K562 (cell line): ENCODE data around the gene ZNF613. TPM values are rescaled to one million over a fixed set of nuclear protein-coding genes. Genes with fewer than 3 reads are reported as not detected.
A peak's percentile ranks its signal among the peaks of the same experiment; 100 is the strongest.

Experiments
- ETS1 ChIP-seq: conservative IDR thresholded peaks from 2 replicates; pipeline ENCODE4 v1.6.1; 2011; ENCODE audit warnings: low read depth, mild to moderate bottlenecking, low read length; ENCODE audit not compliant: control insufficient read depth
- HDAC6 ChIP-seq: IDR thresholded peaks from 2 replicates; pipeline ENCODE4 v1.6.1; 2012; ENCODE audit warnings: low read depth, mild to moderate bottlenecking, control low read depth, inconsistent platforms, low read length, moderate library complexity
- KDM4B ChIP-seq, 2 experiments: fragments of 450-650 bp in 1 of 2; sonication (generic) in 1 of 2; IDR thresholded peaks; 2 replicates each; pipeline ENCODE4 v1.6.1; 2016 to 2017; ENCODE audit warnings: borderline replicate concordance in 2 of 2, antibody characterized with exemption in 1 of 2, low read depth in 1 of 2, mild to moderate bottlenecking in 1 of 2
- MYC ChIP-seq, 2 experiments: fragments of 250-450 bp in 1 of 2; sonication (Bioruptor Pico) in 1 of 2; IDR thresholded peaks; 2 replicates each; pipeline versions ENCODE4 v1.5.1 to v1.6.1; 2012 to 2021; ENCODE audit warnings: low read depth in 2 of 2, borderline replicate concordance in 1 of 2, improper control_type of control experiment in 1 of 2, low read length in 1 of 2, mild to moderate bottlenecking in 1 of 2, moderate library complexity in 1 of 2
- NRF1 ChIP-seq, 2 experiments: fragments of 450-650 bp; IDR thresholded peaks in 1 of 2; conservative IDR thresholded peaks in 1 of 2; 2 replicates each; pipeline ENCODE4 v1.6.1; 2014; ENCODE audit warnings: mild to moderate bottlenecking in 2 of 2
- POLR2AphosphoS2 ChIP-seq: IDR thresholded peaks from 2 replicates; pipeline ENCODE4 v1.6.1; 2012; ENCODE audit warnings: low read length, improper control_type of control experiment
- RBBP5 ChIP-seq: fragments of 200-600 bp; sonication (generic); IDR thresholded peaks from 2 replicates; pipeline ENCODE4 v1.6.1; 2012; ENCODE audit warnings: borderline replicate concordance, mild to moderate bottlenecking, low read length, control low read depth, inconsistent platforms; ENCODE audit not compliant: insufficient read depth, poor library complexity, severe bottlenecking
- SAFB2 ChIP-seq: fragments of 200-400 bp; formaldehyde crosslinking; IDR thresholded peaks from 2 replicates; pipeline ENCODE4 v1.6.1; 2018; ENCODE audit warnings: borderline replicate concordance, low read length, low read depth, moderate library complexity; ENCODE audit not compliant: severe bottlenecking
- SP2 ChIP-seq: IDR thresholded peaks from 2 replicates; pipeline ENCODE4 v1.6.1; 2011; ENCODE audit warnings: mild to moderate bottlenecking, low read depth, low read length, moderate library complexity; ENCODE audit not compliant: poor library complexity, severe bottlenecking; ENCODE audit errors: extremely low read depth
- THAP7 ChIP-seq: fragments of 250-450 bp; sonication (Bioruptor Pico); IDR thresholded peaks from 2 replicates; pipeline ENCODE4 v1.5.0; 2021
- TRIM25 ChIP-seq: fragments of 450-650 bp; IDR thresholded peaks from 2 replicates; pipeline ENCODE4 v1.7.0; 2016; ENCODE audit warnings: borderline replicate concordance
- ZKSCAN1 ChIP-seq: fragments of 150-350 bp; IDR thresholded peaks from 2 replicates; pipeline ENCODE4 v1.6.1; 2016; ENCODE audit warnings: low read depth, low read length
- ZNF197 ChIP-seq: fragments of 200-800 bp; sonication (Bioruptor generic); IDR thresholded peaks from 2 replicates; pipeline ENCODE4 v1.6.1; 2016; ENCODE audit warnings: low read depth, missing genetic modification characterization, missing compliant biosample characterization
- ZNF764 ChIP-seq: fragments of 250-450 bp; sonication (Bioruptor Pico); IDR thresholded peaks from 2 replicates; pipeline ENCODE4 v1.4.0; 2020; ENCODE audit warnings: low read depth, mild to moderate bottlenecking, moderate library complexity
- ZSCAN29 ChIP-seq: fragments of 450-650 bp; IDR thresholded peaks from 2 replicates; pipeline ENCODE4 v1.6.1; 2017
- polyA plus RNA-seq, 8 experiments: library from polyadenylated mRNA; depleted of rRNA in 4 of 8; stranded (reverse) in 5 of 8; unstranded in 3 of 8; fragments of >200 nt; fragmentation: Nextera tagmentation in 2 of 8; fragmentation: Illumina TruSeq in 1 of 8; extraction: Ambion mirVana in 2 of 8; extraction: Trizol in 1 of 8; gene quantifications; 2 replicates each; pipeline versions ENCODE4 v1.2.1 to v1.2.3, GENCODE V29; 2011 to 2014; ENCODE audit warnings: inconsistent platforms in 1 of 8, missing spikeins in 1 of 8
- total RNA-seq, 7 experiments: library from RNA; depleted of rRNA in 6 of 7; stranded (reverse); fragments of >200 nt in 6 of 7; fragmentation: Illumina TruSeq in 2 of 7; extraction: Trizol in 2 of 7; gene quantifications; 2 replicates each; pipeline versions ENCODE4 v1.2.1 to v1.2.3, GENCODE V29; 2011 to 2021; ENCODE audit warnings: low replicate concordance in 1 of 7

ZNF613 gene
- total and polyA plus RNA-seq, 9 of the 15 experiments (the other 6 are each of a cell fraction or from before 2014, with no cell fraction given): 2.1 to 4.5 (median 2.7) TPM

- TF ChIP-seq RBBP5 (peak; percentile 72), POLR2AphosphoS2 (no peak), ZSCAN29 (no peak), TRIM25 (no peak), THAP7 (no peak), KDM4B (IDR thresholded peaks at IDR 0.05; ENCODE audit: borderline replicate concordance in 2 of 2, low read depth in 1 of 2) (0 out of 4 replicates have a peak, but pooled peaks of 1 of the 2 experiments have one; percentile 53), SP2 (peak; percentile 28), MYC (IDR thresholded peaks at IDR 0.05; ENCODE audit: low read depth, low read length) (peak; percentile 62; the same call in 1 of the 2 replicates), MYC (CRISPR knock-in tag; IDR thresholded peaks at IDR 0.05; ENCODE audit: borderline replicate concordance, low read depth) (no peak), ETS1 (peak; percentile 92; the same call in 1 of the 2 replicates), ZNF764 (CRISPR knock-in tag) (no peak), NRF1 (conservative IDR thresholded peaks at IDR 0.05 in 1 of 2, IDR thresholded peaks at IDR 0.05 in 1 of 2) (peak; percentile 26 to 27; a peak in 1 of 4 replicates), SAFB2 (no peak), HDAC6 (no peak), ZNF197 (CRISPR knock-in tag) (peak; percentile 87), ZKSCAN1 (peak; percentile 86; the same call in 1 of the 2 replicates)
Measured at GRCh38 chr19:51904331-51905165, 22.7 kb upstream of the ZNF613 start, which contains the start of gene ZNF649 (continued).
